Measurements from ENCODE around the gene PARD3B. TPM values are rescaled to one million over a fixed set of nuclear protein-coding genes. Genes with fewer than 3 reads are reported as not detected.

PARD3B gene
- polyA plus RNA-seq, 1 donor = 14.0 TPM

GRCh38 chr2:204966245-204966644 lies 421.0 kb downstream of the PARD3B start:
- Histone ChIP-seq H3K4me3 (ENCODE audit: low read length) (no peak overlapping the region), H3K27ac (ENCODE audit: low read length) (no peak overlapping the region), H3K9me3 (ENCODE audit: control insufficient read depth, low read depth, low read length) (no peaks in the 10 kb centered on the region), H3K36me3 (ENCODE audit: control insufficient read depth, insufficient read depth, low read length) (no peaks in the 10 kb centered on the region), H3K27me3 (ENCODE audit: control insufficient read depth, insufficient read depth, low read length) (no peaks in the 10 kb centered on the region), H3K4me1 (ENCODE audit: control insufficient read depth, insufficient read depth, low read length) (no peaks in the 10 kb centered on the region)
- WGBS (ENCODE audit: insufficient coverage, low lambda C conversion rate) = 80% methylated on average over 2 of the region's 5 CpGs
- no peak for DNase-seq

GRCh38 chr2:204967199-204967960 lies 422.1 kb downstream of the PARD3B start:
- WGBS (ENCODE audit: insufficient coverage, low lambda C conversion rate) = no CpG with 5 or more reads among the region's 7 CpGs
- H3K4me3 ChIP-seq (ENCODE audit: low read length) = no peak overlapping the region
- H3K4me1 ChIP-seq (ENCODE audit: control insufficient read depth, insufficient read depth, low read length) = no peaks in the 10 kb centered on the region
- no peak overlapping the region for H3K27ac ChIP-seq (ENCODE audit: low read length)
- DNase-seq = peak in 1 of 2 donors; percentile 4
- no peaks in the 10 kb centered on the region for H3K27me3 ChIP-seq (ENCODE audit: control insufficient read depth, insufficient read depth, low read length)
- H3K9me3 ChIP-seq (ENCODE audit: control insufficient read depth, low read depth, low read length) = no peaks in the 10 kb centered on the region
- H3K36me3 ChIP-seq (ENCODE audit: control insufficient read depth, insufficient read depth, low read length) = no peaks in the 10 kb centered on the region

- H3K4me3 ChIP-seq (ENCODE audit: low read length) = no peak overlapping the region
- WGBS (ENCODE audit: insufficient coverage, low lambda C conversion rate) = no CpG with 5 or more reads among the region's 2 CpGs
Observed at GRCh38 chr2:204971206-204971907, 426.1 kb downstream of the PARD3B start.

GRCh38 chr2:204972161-204972560 lies 426.9 kb downstream of the PARD3B start:
- Histone ChIP-seq H3K36me3 (ENCODE audit: control insufficient read depth, insufficient read depth, low read length) (no peaks in the 10 kb centered on the region), H3K4me3 (ENCODE audit: low read length) (no peak overlapping the region), H3K4me1 (ENCODE audit: control insufficient read depth, insufficient read depth, low read length) (no peaks in the 10 kb centered on the region), H3K27me3 (ENCODE audit: control insufficient read depth, insufficient read depth, low read length) (no peaks in the 10 kb centered on the region), H3K27ac (ENCODE audit: low read length) (no peak overlapping the region), H3K9me3 (ENCODE audit: control insufficient read depth, low read depth, low read length) (no peaks in the 10 kb centered on the region)
- DNase-seq = no peak

More at GRCh38 chr2:204971206-204971907, 426.1 kb downstream of the PARD3B start:
- H3K9me3 ChIP-seq (ENCODE audit: control insufficient read depth, low read depth, low read length) = no peaks in the 10 kb centered on the region
- H3K27me3 ChIP-seq (ENCODE audit: control insufficient read depth, insufficient read depth, low read length) = no peaks in the 10 kb centered on the region
- no peaks in the 10 kb centered on the region for H3K36me3 ChIP-seq (ENCODE audit: control insufficient read depth, insufficient read depth, low read length)
- no peaks in the 10 kb centered on the region for H3K4me1 ChIP-seq (ENCODE audit: control insufficient read depth, insufficient read depth, low read length)
- H3K27ac ChIP-seq (ENCODE audit: low read length) = no peak overlapping the region
- DNase-seq = no peak

GRCh38 chr2:204972606-204973336 lies 427.5 kb downstream of the PARD3B start:
- no CpG with 5 or more reads among the region's 5 CpGs for WGBS (ENCODE audit: insufficient coverage, low lambda C conversion rate)
- H3K4me3 ChIP-seq (ENCODE audit: low read length) = no peak overlapping the region
- no peaks in the 10 kb centered on the region for H3K9me3 ChIP-seq (ENCODE audit: control insufficient read depth, low read depth, low read length)
- H3K36me3 ChIP-seq (ENCODE audit: control insufficient read depth, insufficient read depth, low read length) = no peaks in the 10 kb centered on the region
- no peaks in the 10 kb centered on the region for H3K4me1 ChIP-seq (ENCODE audit: control insufficient read depth, insufficient read depth, low read length)
- no peak for DNase-seq
- H3K27me3 ChIP-seq (ENCODE audit: control insufficient read depth, insufficient read depth, low read length) = no peaks in the 10 kb centered on the region
- no peak overlapping the region for H3K27ac ChIP-seq (ENCODE audit: low read length)

GRCh38 chr2:204973616-204974015 lies 428.3 kb downstream of the PARD3B start:
- no CpG with 5 or more reads among the region's 2 CpGs for WGBS (ENCODE audit: insufficient coverage, low lambda C conversion rate)
- H3K36me3 ChIP-seq (ENCODE audit: control insufficient read depth, insufficient read depth, low read length) = no peaks in the 10 kb centered on the region
- no peaks in the 10 kb centered on the region for H3K4me1 ChIP-seq (ENCODE audit: control insufficient read depth, insufficient read depth, low read length)
- DNase-seq = no peak
- H3K4me3 ChIP-seq (ENCODE audit: low read length) = no peak overlapping the region
- H3K27me3 ChIP-seq (ENCODE audit: control insufficient read depth, insufficient read depth, low read length) = no peaks in the 10 kb centered on the region
- no peak overlapping the region for H3K27ac ChIP-seq (ENCODE audit: low read length)
- H3K9me3 ChIP-seq (ENCODE audit: control insufficient read depth, low read depth, low read length) = no peaks in the 10 kb centered on the region

GRCh38 chr2:204974487-204974886 lies 429.2 kb downstream of the PARD3B start:
- Histone ChIP-seq H3K27me3 (ENCODE audit: control insufficient read depth, insufficient read depth, low read length) (no peaks in the 10 kb centered on the region), H3K4me1 (ENCODE audit: control insufficient read depth, insufficient read depth, low read length) (no peaks in the 10 kb centered on the region), H3K9me3 (ENCODE audit: control insufficient read depth, low read depth, low read length) (no peaks in the 10 kb centered on the region), H3K36me3 (ENCODE audit: control insufficient read depth, insufficient read depth, low read length) (no peaks in the 10 kb centered on the region), H3K27ac (ENCODE audit: low read length) (no peak overlapping the region), H3K4me3 (ENCODE audit: low read length) (no peak overlapping the region)
- WGBS (ENCODE audit: insufficient coverage, low lambda C conversion rate) = no CpG with 5 or more reads among the region's 2 CpGs
- DNase-seq = no peak

- H3K27ac ChIP-seq (ENCODE audit: low read length) = no peak overlapping the region
- no CpG with 5 or more reads among the region's 1 CpG for WGBS (ENCODE audit: insufficient coverage, low lambda C conversion rate)
- H3K4me3 ChIP-seq (ENCODE audit: low read length) = no peak overlapping the region
- H3K9me3 ChIP-seq (ENCODE audit: control insufficient read depth, low read depth, low read length) = no peaks in the 10 kb centered on the region
- no peaks in the 10 kb centered on the region for H3K36me3 ChIP-seq (ENCODE audit: control insufficient read depth, insufficient read depth, low read length)
- DNase-seq = no peak
- no peaks in the 10 kb centered on the region for H3K27me3 ChIP-seq (ENCODE audit: control insufficient read depth, insufficient read depth, low read length)
- no peaks in the 10 kb centered on the region for H3K4me1 ChIP-seq (ENCODE audit: control insufficient read depth, insufficient read depth, low read length)
Observed at GRCh38 chr2:204977914-204978313, 432.6 kb downstream of the PARD3B start.

GRCh38 chr2:204982303-204982702 lies 437.0 kb downstream of the PARD3B start:
- no CpG with 5 or more reads among the region's 2 CpGs for WGBS (ENCODE audit: insufficient coverage, low lambda C conversion rate)
- no peak overlapping the region for H3K27ac ChIP-seq (ENCODE audit: low read length)
- no peak overlapping the region for H3K4me3 ChIP-seq (ENCODE audit: low read length)
- H3K9me3 ChIP-seq (ENCODE audit: control insufficient read depth, low read depth, low read length) = no peaks in the 10 kb centered on the region
- DNase-seq = peak; percentile 7 to 27
- H3K36me3 ChIP-seq (ENCODE audit: control insufficient read depth, insufficient read depth, low read length) = no peaks in the 10 kb centered on the region
- H3K27me3 ChIP-seq (ENCODE audit: control insufficient read depth, insufficient read depth, low read length) = no peaks in the 10 kb centered on the region
- no peaks in the 10 kb centered on the region for H3K4me1 ChIP-seq (ENCODE audit: control insufficient read depth, insufficient read depth, low read length)

- no peak overlapping the region for H3K4me3 ChIP-seq (ENCODE audit: low read length)
- H3K27ac ChIP-seq (ENCODE audit: low read length) = no peak overlapping the region
- H3K36me3 ChIP-seq (ENCODE audit: control insufficient read depth, insufficient read depth, low read length) = no peaks in the 10 kb centered on the region
- no peaks in the 10 kb centered on the region for H3K9me3 ChIP-seq (ENCODE audit: control insufficient read depth, low read depth, low read length)
- no peaks in the 10 kb centered on the region for H3K27me3 ChIP-seq (ENCODE audit: control insufficient read depth, insufficient read depth, low read length)
- WGBS (ENCODE audit: insufficient coverage, low lambda C conversion rate) = no CpG with 5 or more reads among the region's 3 CpGs
- no peak for DNase-seq
- no peaks in the 10 kb centered on the region for H3K4me1 ChIP-seq (ENCODE audit: control insufficient read depth, insufficient read depth, low read length)
Observed at GRCh38 chr2:204984518-204984917, 439.2 kb downstream of the PARD3B start.

Data from large intestine (tissue), 3 donors.